ENCODE data around the gene SRSF10.

DNA sequence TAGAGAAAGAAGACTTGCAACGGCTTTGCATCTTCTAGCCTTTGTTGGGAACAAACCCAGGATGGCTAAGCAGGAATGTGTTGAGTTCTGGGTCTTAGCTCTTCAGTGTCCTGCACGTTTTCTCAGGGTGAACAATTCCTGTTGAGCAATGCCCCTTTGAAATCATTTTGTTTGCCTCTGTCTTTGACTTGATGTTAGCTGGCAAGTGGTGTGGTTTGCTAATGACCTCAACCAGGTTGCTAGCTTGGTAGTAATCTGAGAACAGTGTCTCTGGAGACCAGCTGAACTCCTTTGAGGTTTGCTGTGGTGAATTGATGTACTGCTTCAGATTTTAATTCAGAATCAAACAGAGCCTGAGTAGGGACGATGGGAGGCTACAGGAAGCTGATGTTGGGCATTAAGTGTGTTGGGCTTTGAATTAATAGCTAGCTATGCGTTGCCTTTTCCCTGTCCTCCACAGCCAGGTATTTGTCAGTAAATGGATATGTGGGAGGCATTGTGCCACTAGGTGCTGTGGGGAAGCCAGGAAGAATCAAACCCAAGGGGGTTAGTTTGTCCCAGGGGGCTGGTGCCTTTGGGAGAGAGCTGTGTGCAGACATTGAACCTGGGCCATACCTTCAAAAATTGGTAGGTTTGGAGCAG, 23.3 kb upstream of the SRSF10 start:
- TF ChIP-seq, protein P1, sequence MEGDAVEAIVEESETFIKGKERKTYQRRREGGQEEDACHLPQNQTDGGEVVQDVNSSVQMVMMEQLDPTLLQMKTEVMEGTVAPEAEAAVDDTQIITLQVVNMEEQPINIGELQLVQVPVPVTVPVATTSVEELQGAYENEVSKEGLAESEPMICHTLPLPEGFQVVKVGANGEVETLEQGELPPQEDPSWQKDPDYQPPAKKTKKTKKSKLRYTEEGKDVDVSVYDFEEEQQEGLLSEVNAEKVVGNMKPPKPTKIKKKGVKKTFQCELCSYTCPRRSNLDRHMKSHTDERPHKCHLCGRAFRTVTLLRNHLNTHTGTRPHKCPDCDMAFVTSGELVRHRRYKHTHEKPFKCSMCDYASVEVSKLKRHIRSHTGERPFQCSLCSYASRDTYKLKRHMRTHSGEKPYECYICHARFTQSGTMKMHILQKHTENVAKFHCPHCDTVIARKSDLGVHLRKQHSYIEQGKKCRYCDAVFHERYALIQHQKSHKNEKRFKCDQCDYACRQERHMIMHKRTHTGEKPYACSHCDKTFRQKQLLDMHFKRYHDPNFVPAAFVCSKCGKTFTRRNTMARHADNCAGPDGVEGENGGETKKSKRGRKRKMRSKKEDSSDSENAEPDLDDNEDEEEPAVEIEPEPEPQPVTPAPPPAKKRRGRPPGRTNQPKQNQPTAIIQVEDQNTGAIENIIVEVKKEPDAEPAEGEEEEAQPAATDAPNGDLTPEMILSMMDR (IDR thresholded peaks at IDR 0.05), result no peak
- TF ChIP-seq POLR2AphosphoS5 (IDR thresholded peaks at IDR 0.05), result no peak
- TF ChIP-seq POLR2A (IDR thresholded peaks at IDR 0.05), result no peak
